Prostate gland (tissue), 2 donors: Measurements from ENCODE around the gene S100A7A. TPM values are rescaled to one million over a fixed set of nuclear protein-coding genes. Genes with fewer than 3 reads are reported as not detected.
"Not testable (repeated sequence)": the region's sequence is repeated elsewhere in the genome, so short reads cannot be mapped to it uniquely, and the experiment has no call there.

ENCODE experiments used
- DNase-seq: peaks from one replicate; pipeline ENCODE4 v3.0.0-alpha.2; 2019; ENCODE audit warnings: low spot score
- H3K27ac ChIP-seq, 2 donors: fragments of 200-600 bp; sonication (generic); 2 replicates each; pipeline ENCODE4 v1.5.1; 2017 to 2019
- H3K27me3 ChIP-seq: fragments of 200-600 bp; sonication (generic); replicated peaks from 2 replicates; pipeline ENCODE4 v1.5.1; 2019; ENCODE audit not compliant: insufficient read depth
- H3K36me3 ChIP-seq, 2 donors: fragments of 200-600 bp; sonication (generic); 1 replicate in 1 of 2; 2 replicates in 1 of 2; pipeline versions ENCODE4 v1.5.1 to v1.8.1; 2017 to 2019
- H3K4me1 ChIP-seq: fragments of 200-600 bp; sonication (generic); replicated peaks from 2 replicates; pipeline ENCODE4 v1.5.1; 2019
- H3K4me3 ChIP-seq, 2 donors: fragments of 200-600 bp; sonication (generic); 2 replicates each; pipeline ENCODE4 v1.5.1; 2017 to 2019
- H3K9me3 ChIP-seq: fragments of 200-600 bp; sonication (generic); 2 replicates; pipeline ENCODE4 v1.5.1; 2017
- POLR2A ChIP-seq: fragments of 450-650 bp; IDR thresholded peaks from one replicate; pipeline ENCODE4 v1.6.1; 2016; ENCODE audit warnings: antibody characterized with exemption, mild to moderate bottlenecking
- POLR2AphosphoS5 ChIP-seq: sonication (generic); formaldehyde crosslinking; IDR thresholded peaks from one replicate; pipeline ENCODE4 v1.6.1; 2017; ENCODE audit warnings: antibody characterized with exemption
- WGBS: methylation state at CpG from one replicate; pipeline ENCODE4 v1.1.5; 2018; 5-methylcytosine and 5-hydroxymethylcytosine counted together
- intact Hi-C: fragments of 100-400 bp; cut with DNase I; formaldehyde crosslinking; loops from one replicate; pipeline ENCODE4 v1.14.2; 2022
- total RNA-seq, 2 donors: library from RNA; depleted of rRNA; stranded (reverse); fragments of >200 nt; gene quantifications; one replicate each; pipeline ENCODE4 v1.1.0, GENCODE V29; 2016
- TF ChIP-seq, protein P1 (sequence below), 4 experiments: fragments of 200-600 bp in 2 of 4; fragments of 450-650 bp in 2 of 4; sonication (generic) in 2 of 4; IDR thresholded peaks; 1 replicate in 3 of 4; 2 replicates in 1 of 4; pipeline ENCODE4 v1.5.1; 2016 to 2019; ENCODE audit warnings: antibody characterized with exemption in 4 of 4, mild to moderate bottlenecking in 2 of 4, moderate library complexity in 2 of 4

The S100A7A gene
- total RNA-seq, 2 donors from 2014 or later = not detected

DNA sequence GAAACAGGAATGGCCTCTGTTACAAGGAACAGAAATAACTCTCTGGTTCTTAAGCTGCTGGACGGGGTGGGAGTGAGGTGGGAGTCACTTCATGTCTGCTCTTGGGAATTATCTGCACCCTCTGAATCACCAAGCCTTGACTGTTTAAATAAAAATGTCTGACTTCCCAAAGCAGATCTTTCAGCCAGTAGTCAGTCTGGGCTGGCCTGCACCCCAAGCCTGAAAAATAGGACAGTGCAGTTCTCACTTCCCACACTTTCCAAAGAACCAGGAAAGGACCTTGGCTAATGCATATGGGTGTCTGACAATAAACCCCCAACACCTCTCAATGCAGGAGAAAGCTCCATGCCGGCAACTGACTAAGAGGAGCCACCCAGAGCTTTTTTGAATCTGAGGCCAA lies 43.3 kb downstream of the S100A7A start:
- 85% methylated on average over 2 of the region's 2 CpGs for WGBS
- Histone ChIP-seq H3K36me3 (no peaks in the 10 kb centered on the region), H3K4me1 (no peaks in the 10 kb centered on the region), H3K27ac (no peak overlapping the region), H3K4me3 (no peak overlapping the region), H3K27me3 (no peaks in the 10 kb centered on the region), H3K9me3 (no peaks in the 10 kb centered on the region)
- DNase-seq = no peak
- intact Hi-C loops = no loop called here
- no peak for TF ChIP-seq POLR2A
- TF ChIP-seq, protein P1, sequence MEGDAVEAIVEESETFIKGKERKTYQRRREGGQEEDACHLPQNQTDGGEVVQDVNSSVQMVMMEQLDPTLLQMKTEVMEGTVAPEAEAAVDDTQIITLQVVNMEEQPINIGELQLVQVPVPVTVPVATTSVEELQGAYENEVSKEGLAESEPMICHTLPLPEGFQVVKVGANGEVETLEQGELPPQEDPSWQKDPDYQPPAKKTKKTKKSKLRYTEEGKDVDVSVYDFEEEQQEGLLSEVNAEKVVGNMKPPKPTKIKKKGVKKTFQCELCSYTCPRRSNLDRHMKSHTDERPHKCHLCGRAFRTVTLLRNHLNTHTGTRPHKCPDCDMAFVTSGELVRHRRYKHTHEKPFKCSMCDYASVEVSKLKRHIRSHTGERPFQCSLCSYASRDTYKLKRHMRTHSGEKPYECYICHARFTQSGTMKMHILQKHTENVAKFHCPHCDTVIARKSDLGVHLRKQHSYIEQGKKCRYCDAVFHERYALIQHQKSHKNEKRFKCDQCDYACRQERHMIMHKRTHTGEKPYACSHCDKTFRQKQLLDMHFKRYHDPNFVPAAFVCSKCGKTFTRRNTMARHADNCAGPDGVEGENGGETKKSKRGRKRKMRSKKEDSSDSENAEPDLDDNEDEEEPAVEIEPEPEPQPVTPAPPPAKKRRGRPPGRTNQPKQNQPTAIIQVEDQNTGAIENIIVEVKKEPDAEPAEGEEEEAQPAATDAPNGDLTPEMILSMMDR (IDR thresholded peaks at IDR 0.05) = no peak
- TF ChIP-seq POLR2AphosphoS5 = no peak

DNA sequence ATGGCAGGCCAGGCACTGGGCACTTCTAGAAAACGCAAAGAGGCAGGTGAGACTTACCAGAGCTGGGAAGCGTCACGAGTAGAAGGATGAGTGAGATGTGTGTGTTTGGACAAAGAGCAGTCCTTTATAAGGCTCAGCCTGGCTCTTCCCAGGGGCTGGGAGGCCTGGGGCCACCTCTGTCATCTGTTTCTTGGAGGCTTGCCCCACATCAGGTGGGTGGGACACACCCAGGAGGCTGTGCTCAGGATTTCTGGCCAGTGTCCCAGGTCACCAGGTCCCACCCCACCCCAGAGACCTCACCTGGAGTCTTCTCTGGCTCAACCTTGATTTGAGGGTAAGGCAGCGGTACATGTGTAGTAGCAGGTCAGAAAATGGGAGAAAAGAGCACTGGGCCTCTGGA lies 44.2 kb downstream of the S100A7A start, which contains the start of gene S100A7:
Gene S100A7, minus strand, starts transcription at position 101 of the 400 bp plus-strand sequence. CDS start 1,638 bp downstream, outside the sequence.
- no peak within 1 kb of the TSS for H3K4me3 ChIP-seq
- no peaks in the 10 kb centered on the region for H3K27me3 ChIP-seq
- no peaks in the 10 kb centered on the region for H3K9me3 ChIP-seq
- intact Hi-C loops = no loop called here
- no peak for DNase-seq
- TF ChIP-seq POLR2AphosphoS5 = no peak
- TF ChIP-seq, protein P1 (IDR thresholded peaks at IDR 0.05) = no peak
- TF ChIP-seq POLR2A = no peak
- 70% methylated on average over 4 of the region's 4 CpGs for WGBS
- no peaks in the 10 kb centered on the region for H3K4me1 ChIP-seq
- no peak within 1 kb of the TSS for H3K27ac ChIP-seq
- H3K36me3 ChIP-seq = no peaks in the 10 kb centered on the region

DNA sequence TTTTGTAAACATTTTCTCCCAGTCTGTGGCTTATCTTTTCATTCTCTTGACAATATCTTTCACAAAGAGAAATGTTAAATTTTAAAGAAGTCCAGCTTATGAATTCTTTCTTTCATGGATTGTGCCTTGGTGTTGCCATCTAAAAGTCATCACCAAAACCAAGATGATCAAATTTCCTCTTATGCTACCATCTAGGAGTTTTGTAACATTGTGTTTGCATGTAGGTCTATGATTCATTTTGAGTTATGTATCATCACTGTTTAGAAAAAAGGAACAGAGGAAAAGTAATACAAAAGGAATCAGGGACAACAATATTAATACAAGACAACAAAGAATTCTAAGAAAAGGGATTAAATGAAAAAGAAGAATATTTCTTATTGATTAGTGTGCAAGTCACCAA lies 46.4 kb downstream of the S100A7A start:
- H3K4me3 ChIP-seq, DNase-seq, H3K27me3 ChIP-seq, H3K27ac ChIP-seq, intact Hi-C loops, H3K36me3 ChIP-seq, H3K4me1 ChIP-seq, H3K9me3 ChIP-seq: not testable (repeated sequence)

DNA sequence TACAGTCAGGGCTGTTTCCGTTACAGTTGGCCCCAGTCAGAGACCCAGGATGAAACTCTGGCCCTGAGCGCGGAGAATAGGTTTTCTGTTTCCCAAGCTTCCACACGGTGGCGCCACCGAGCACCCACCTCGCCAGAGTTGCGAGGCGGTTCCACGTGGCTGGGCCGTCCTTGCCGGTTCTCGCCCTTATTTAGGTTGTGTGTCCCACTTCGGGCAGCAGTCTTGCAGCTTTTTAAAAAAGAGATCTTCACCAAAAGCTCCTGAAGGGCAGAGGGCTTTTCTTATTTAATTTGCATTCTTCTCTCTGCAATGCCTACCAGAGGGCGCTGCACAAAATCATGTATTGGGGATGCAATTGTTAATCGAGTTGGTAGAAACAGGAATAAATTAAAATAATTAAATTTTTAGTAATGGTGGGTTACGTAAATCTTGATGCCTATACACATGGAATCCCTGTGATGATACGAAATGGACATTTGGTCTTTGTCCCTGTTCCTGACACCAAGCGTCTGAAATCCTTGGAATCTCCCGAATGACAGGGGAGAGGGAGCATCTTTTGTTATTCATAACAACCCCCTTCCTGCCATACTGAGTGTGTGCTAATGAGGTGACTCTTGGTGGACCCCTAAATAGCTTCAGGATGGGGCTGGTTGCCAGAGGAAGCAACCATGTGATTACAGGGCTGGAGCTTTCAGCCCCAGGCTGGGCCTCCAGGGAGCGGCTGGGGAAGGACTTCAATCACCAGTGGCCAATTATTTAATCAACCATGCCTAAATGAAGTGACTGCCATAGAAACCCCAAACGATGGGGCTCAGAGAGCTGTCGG lies 49.7 kb downstream of the S100A7A start:
- Histone ChIP-seq H3K4me1 (no peaks in the 10 kb centered on the region), H3K9me3 (no peaks in the 10 kb centered on the region), H3K4me3 (no peak overlapping the region), H3K27me3 (no peaks in the 10 kb centered on the region), H3K27ac (no peak overlapping the region), H3K36me3 (no peaks in the 10 kb centered on the region)
- TF ChIP-seq POLR2A = no peak
- no peak for TF ChIP-seq POLR2AphosphoS5
- TF ChIP-seq, protein P1 (IDR thresholded peaks at IDR 0.05) = peak in 3 of 4 experiments; percentile 32 to 67 (median 42)
- DNase-seq = no peak
- intact Hi-C loops = no loop called here
- 24% methylated on average over 23 of the region's 23 CpGs for WGBS

DNA sequence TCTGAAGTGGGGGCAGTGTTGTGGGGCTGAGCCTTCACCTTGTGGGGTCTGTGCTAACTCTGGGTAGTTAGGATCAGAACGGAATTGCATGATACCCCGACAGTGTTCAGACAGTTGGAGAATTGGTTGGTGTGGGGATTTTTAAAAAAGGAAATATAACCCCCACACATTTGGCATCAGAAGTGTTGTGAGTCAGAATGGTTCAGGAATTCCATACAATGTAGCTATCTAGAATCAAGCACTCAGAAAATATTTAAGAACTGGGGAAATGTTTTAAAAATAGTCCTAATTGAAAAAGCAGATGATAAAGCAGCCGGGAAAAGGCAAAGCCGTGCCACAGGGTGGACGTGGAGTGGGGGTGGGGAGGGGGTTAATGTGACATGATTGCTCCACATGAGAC lies 50.6 kb downstream of the S100A7A start:
- TF ChIP-seq POLR2AphosphoS5 (no peak), POLR2A (no peak)
- TF ChIP-seq, protein P1 (IDR thresholded peaks at IDR 0.05) = no peak
- intact Hi-C loops = no loop called here
- Histone ChIP-seq H3K36me3 (no peaks in the 10 kb centered on the region), H3K27ac (no peak overlapping the region), H3K4me3 (no peak overlapping the region), H3K27me3 (no peaks in the 10 kb centered on the region), H3K9me3 (no peaks in the 10 kb centered on the region), H3K4me1 (no peaks in the 10 kb centered on the region)
- 73% methylated on average over 5 of the region's 5 CpGs for WGBS
- DNase-seq = no peak
